Naive thymus-derived CD8-positive, alpha-beta T cell (primary cell): ENCODE data around the gene XYLT1. TPM values are rescaled to one million over a fixed set of nuclear protein-coding genes. Genes with fewer than 3 reads are reported as not detected.

Experiments
- ATAC-seq, 2 donors: fragments of 150-1000 bp; cut with Tn5 transposase in 1 of 2; sonication (Bioruptor Pico), chemical (Tn5 transposase) in 1 of 2; 1 replicate in 1 of 2; 2 replicates in 1 of 2; pipeline ENCODE4 v1.10.0; 2021; ENCODE audit warnings: mild to moderate bottlenecking in 2 of 2, moderate library complexity in 2 of 2
- POLR2A ChIA-PET: fragments of 350-600 bp; sonication (Branson Sonifier 250); formaldehyde crosslinking; loops from one replicate; lab custom pipeline; 2021; ENCODE audit warnings: antibody characterized with exemption; lab: Charles Lee
- DNase-seq, 10 donors: peaks; one replicate each; pipeline versions ENCODE4 v3.0.0 to v3.0.0-alpha.2; 2020 to 2022
- H3K27ac Mint-ChIP-seq, 10 donors: one replicate each; pipeline ENCODE4 v1.8.0; 2020 to 2022; ENCODE audit warnings: mild to moderate bottlenecking in 10 of 10, mixed read lengths in 10 of 10, moderate library complexity in 4 of 10, inconsistent platforms in 1 of 10
- H3K27me3 Mint-ChIP-seq, 5 donors: one replicate each; pipeline ENCODE4 v1.8.0; 2021 to 2022; ENCODE audit warnings: mixed read lengths in 5 of 5
- H3K36me3 Mint-ChIP-seq, 3 donors: one replicate each; pipeline ENCODE4 v1.8.0; 2020 to 2022; ENCODE audit warnings: mixed read lengths in 3 of 3, mild to moderate bottlenecking in 2 of 3, inconsistent platforms in 1 of 3
- H3K4me1 Mint-ChIP-seq, 4 donors: one replicate each; pipeline ENCODE4 v1.8.0; 2021 to 2022; ENCODE audit warnings: mixed read lengths in 4 of 4
- H3K4me3 Mint-ChIP-seq, 10 donors: one replicate each; pipeline ENCODE4 v1.8.0; 2020 to 2022; ENCODE audit warnings: mild to moderate bottlenecking in 10 of 10, mixed read lengths in 10 of 10, moderate library complexity in 6 of 10, inconsistent platforms in 1 of 10
- H3K9me3 Mint-ChIP-seq, 9 donors: one replicate each; pipeline ENCODE4 v1.8.0; 2020 to 2022; ENCODE audit warnings: mixed read lengths in 9 of 9, mild to moderate bottlenecking in 3 of 9, inconsistent platforms in 1 of 9, moderate library complexity in 1 of 9
- polyA plus RNA-seq, 3 donors: library from polyadenylated mRNA; unstranded; fragments of 300-500 nt; fragmentation: Illumina TruSeq; gene quantifications; one replicate each; pipeline ENCODE4 v1.2.3, GENCODE V29; 2021
- total RNA-seq, 8 experiments: library from RNA in 2 of 8; stranded (reverse) in 2 of 8; gene quantifications; one replicate each; pipeline ENCODE4 v1.2.3 and lab custom pipeline; 2021 to 2026

Gene XYLT1
- total and polyA plus RNA-seq, 5 experiments from 2014 or later = 0.44 to 50.7 (median 1.4) TPM

- H3K4me1 Mint-ChIP-seq = peaks cover 33 to 75% (median 45%) of the 10 kb centered on the region in 4 donors
- peaks cover 0 to 4% (median 0%) of the 10 kb centered on the region in 3 donors for H3K36me3 Mint-ChIP-seq
- ATAC-seq (no peak), DNase-seq (no peak)
- no peak overlapping the region for H3K4me3 Mint-ChIP-seq
- H3K27ac Mint-ChIP-seq = peak overlapping the region in 2 of 10 donors; percentile 32 to 56
- no peaks in the 10 kb centered on the region for H3K9me3 Mint-ChIP-seq
- POLR2A ChIA-PET = no interaction called here
- H3K27me3 Mint-ChIP-seq = no peaks in the 10 kb centered on the region
Observed at GRCh38 chr16:17281052-17281451, 189.7 kb downstream of the XYLT1 start.

DNA sequence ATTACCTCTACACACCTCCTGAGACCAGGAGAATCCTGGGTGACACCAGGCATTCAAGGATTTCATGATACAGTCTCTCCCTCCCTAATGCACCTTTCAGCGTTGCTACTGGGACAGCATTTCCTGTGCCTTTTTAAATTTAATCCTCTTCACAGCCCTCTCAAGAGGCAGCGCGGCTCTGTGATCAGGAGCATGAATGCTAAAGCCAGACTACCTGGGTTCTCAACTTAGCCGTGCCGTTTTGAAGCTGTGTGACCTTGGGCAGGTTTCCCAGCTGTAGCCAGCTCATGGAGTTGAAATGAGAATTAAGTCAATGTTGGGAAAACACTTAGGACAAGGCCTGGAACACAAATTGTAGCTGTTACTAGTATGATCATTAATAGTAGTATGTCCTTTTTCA lies 191.8 kb downstream of the XYLT1 start:
- Mint-ChIP-seq H3K27me3 (no peaks in the 10 kb centered on the region), H3K4me1 (peaks cover 33 to 77% (median 55%) of the 10 kb centered on the region in 4 donors), H3K36me3 (peaks cover 0 to 4% (median 0%) of the 10 kb centered on the region in 3 donors), H3K4me3 (no peak overlapping the region), H3K27ac (peak overlapping the region in 1 of 10 donors; percentile 56), H3K9me3 (no peaks in the 10 kb centered on the region)
- DNase-seq (no peak), ATAC-seq (no peak)
- POLR2A ChIA-PET = no interaction called here

DNA sequence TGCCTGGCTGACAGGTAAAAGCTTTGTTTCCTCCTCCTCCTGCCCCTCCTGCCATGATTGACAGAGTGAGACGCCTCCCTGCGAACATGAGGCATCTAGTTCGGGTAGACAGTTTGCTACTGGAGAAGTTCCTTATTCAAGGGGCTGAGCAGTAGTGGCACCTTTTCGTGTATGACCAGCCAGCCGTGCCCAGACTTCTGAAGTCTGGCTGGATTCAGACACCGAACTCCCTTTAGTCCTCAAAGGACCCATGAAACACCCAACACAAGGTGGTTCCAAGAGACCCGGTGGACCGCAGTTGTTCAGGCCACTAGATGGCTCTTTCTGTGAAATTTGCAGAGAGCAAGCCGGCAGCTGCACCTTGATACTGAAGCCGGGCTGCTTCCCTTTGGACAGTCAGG lies 192.8 kb downstream of the XYLT1 start:
- DNase-seq = peak in 1 of 10 donors; percentile 5
- Mint-ChIP-seq H3K9me3 (no peaks in the 10 kb centered on the region), H3K4me3 (no peak overlapping the region), H3K27me3 (no peaks in the 10 kb centered on the region), H3K36me3 (peaks cover 0 to 3% (median 0%) of the 10 kb centered on the region in 3 donors), H3K4me1 (peaks cover 26 to 74% (median 54%) of the 10 kb centered on the region in 4 donors), H3K27ac (peak overlapping the region in 3 of 10 donors; percentile 19 to 74 (median 35))
- no peak for ATAC-seq
- POLR2A ChIA-PET = no interaction called here

GRCh38 chr16:17276610-17277009 lies 194.2 kb downstream of the XYLT1 start:
- Mint-ChIP-seq H3K9me3 (no peaks in the 10 kb centered on the region), H3K4me3 (peak overlapping the region in 1 of 10 donors; percentile 9), H3K27me3 (no peaks in the 10 kb centered on the region), H3K27ac (peak overlapping the region in 1 of 10 donors; percentile 8), H3K4me1 (peaks cover 31 to 72% (median 56%) of the 10 kb centered on the region in 4 donors), H3K36me3 (peaks cover 0 to 3% (median 3%) of the 10 kb centered on the region in 3 donors)
- POLR2A ChIA-PET = no interaction called here
- ATAC-seq (no peak), DNase-seq (no peak)

DNA sequence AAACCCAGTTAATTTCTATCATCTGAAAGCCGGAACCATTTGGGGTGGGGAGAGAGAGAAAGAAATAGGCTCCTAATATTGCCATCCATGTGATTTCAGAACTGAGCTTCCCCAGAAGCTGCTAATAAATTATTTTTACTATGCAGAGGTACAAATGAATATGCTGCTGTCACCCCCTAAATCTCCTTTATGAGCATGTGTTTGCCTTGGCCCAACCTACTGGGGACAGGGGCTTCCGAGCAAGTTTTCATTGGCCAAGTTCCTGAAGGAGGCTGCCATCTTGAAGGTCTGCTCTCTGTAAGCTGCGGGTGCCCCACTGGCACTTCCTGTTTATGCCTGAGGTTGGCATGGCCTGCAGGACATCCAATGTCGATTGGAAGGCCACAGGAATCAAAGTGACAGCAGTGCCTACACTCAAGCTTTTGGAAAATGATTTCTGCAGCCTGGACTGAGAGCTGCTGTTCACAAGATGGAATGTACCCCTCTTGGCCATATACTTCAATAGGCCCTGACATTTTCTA lies 194.7 kb downstream of the XYLT1 start:
- ATAC-seq (no peak), DNase-seq (no peak)
- H3K27ac Mint-ChIP-seq = peak overlapping the region in 2 of 10 donors; percentile 42 to 85
- no peaks in the 10 kb centered on the region for H3K9me3 Mint-ChIP-seq
- no peak overlapping the region for H3K4me3 Mint-ChIP-seq
- peaks cover 0 to 3% (median 3%) of the 10 kb centered on the region in 3 donors for H3K36me3 Mint-ChIP-seq
- H3K4me1 Mint-ChIP-seq = peaks cover 34 to 74% (median 59%) of the 10 kb centered on the region in 4 donors
- no peaks in the 10 kb centered on the region for H3K27me3 Mint-ChIP-seq
- POLR2A ChIA-PET = no interaction called here

GRCh38 chr16:17275076-17276009 lies 195.4 kb downstream of the XYLT1 start:
- DNase-seq = no peak
- H3K9me3 Mint-ChIP-seq = no peaks in the 10 kb centered on the region
- H3K27ac Mint-ChIP-seq = peak overlapping the region in 8 of 10 donors; percentile 19 to 85 (median 60)
- no peaks in the 10 kb centered on the region for H3K27me3 Mint-ChIP-seq
- H3K4me1 Mint-ChIP-seq = peaks cover 41 to 76% (median 61%) of the 10 kb centered on the region in 4 donors
- POLR2A ChIA-PET = no interaction called here
- H3K4me3 Mint-ChIP-seq = peak overlapping the region in 3 of 10 donors; percentile 2 to 11 (median 3)
- no peak for ATAC-seq
- H3K36me3 Mint-ChIP-seq = peaks cover 0 to 3% (median 0%) of the 10 kb centered on the region in 3 donors

DNA sequence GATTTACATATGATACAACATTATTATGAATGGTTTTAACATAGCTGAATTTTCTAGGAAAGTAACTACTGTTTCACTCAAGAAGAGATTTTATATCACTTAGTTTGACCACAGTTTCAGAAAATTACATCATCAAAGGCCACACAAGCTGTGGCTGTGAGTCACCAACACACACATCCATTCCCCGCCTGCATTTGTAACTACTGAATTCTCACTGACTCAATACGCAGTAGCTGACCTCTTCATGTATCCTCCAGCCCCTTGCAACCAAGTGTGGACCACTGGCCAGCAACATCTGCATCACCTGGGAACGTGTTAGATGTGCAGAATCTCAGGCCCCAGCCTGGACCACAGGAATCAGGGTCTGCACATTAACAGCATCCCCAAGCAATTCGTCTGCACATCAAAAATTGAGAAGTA lies 197.6 kb downstream of the XYLT1 start:
- peak overlapping the region in 3 of 10 donors; percentile 34 to 61 (median 57) for H3K27ac Mint-ChIP-seq
- DNase-seq (no peak), ATAC-seq (no peak)
- H3K4me1 Mint-ChIP-seq = peaks cover 36 to 68% (median 53%) of the 10 kb centered on the region in 4 donors
- H3K27me3 Mint-ChIP-seq = no peaks in the 10 kb centered on the region
- H3K4me3 Mint-ChIP-seq = no peak overlapping the region
- H3K9me3 Mint-ChIP-seq = no peaks in the 10 kb centered on the region
- POLR2A ChIA-PET = no interaction called here
- peaks cover 0 to 3% (median 0%) of the 10 kb centered on the region in 3 donors for H3K36me3 Mint-ChIP-seq

- Mint-ChIP-seq H3K4me1 (peaks cover 34 to 64% (median 51%) of the 10 kb centered on the region in 4 donors), H3K4me3 (no peak overlapping the region), H3K9me3 (no peaks in the 10 kb centered on the region), H3K27me3 (no peaks in the 10 kb centered on the region), H3K36me3 (peaks cover 0 to 3% (median 0%) of the 10 kb centered on the region in 3 donors), H3K27ac (peak overlapping the region in 1 of 10 donors; percentile 41)
- DNase-seq (no peak), ATAC-seq (no peak)
- POLR2A ChIA-PET = no interaction called here
Observed at GRCh38 chr16:17272716-17273115, 198.0 kb downstream of the XYLT1 start.

DNA sequence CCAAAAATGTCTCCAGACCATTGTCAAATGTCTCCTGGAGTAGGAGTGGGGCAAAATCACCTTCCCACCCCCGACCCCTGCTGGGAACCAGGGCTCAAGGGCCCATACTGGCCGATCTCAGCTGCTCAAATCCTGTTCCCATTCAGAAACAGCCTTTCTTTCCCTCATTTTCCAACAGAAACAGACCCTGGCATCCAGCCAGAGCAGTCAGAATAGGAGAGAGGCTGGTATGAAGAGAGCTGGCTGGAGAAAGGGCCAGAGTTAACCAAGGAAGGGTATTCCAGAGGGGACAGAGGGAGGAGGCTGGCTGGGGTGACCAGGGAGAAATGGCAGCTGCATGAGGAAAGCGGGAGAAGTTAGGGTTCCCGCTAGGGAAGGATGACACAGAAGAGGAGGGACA lies 199.1 kb downstream of the XYLT1 start:
- ATAC-seq = no peak
- DNase-seq = no peak
- Mint-ChIP-seq H3K9me3 (no peaks in the 10 kb centered on the region), H3K36me3 (peaks cover 0 to 3% (median 0%) of the 10 kb centered on the region in 3 donors), H3K4me3 (peak overlapping the region in 2 of 10 donors; percentile 15 to 36), H3K27ac (peak overlapping the region in 3 of 10 donors; percentile 49 to 91 (median 82)), H3K27me3 (no peaks in the 10 kb centered on the region), H3K4me1 (peaks cover 29 to 62% (median 50%) of the 10 kb centered on the region in 4 donors)
- POLR2A ChIA-PET = no interaction called here

DNA sequence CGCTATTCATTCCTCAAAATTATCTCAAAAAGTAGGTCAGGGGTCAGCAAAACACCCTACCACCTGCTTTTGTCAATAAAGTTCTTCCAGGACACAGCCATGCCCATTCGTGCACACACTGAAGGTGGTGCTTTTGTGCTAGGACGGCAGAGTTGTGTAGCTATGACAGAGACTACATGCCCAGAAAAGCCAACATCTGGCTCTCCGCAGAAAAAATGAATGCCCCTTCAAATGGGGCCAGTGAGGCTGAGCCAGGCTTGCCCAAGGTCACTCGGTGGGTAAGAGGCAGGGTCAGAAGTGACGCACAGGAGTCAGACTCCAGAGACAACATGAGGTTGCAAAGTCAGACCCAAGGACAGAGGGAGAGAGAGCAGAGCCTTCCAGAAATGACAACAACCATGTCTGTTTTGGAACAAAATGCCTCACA lies 200.1 kb downstream of the XYLT1 start:
- H3K27ac Mint-ChIP-seq = peak overlapping the region in 2 of 10 donors; percentile 31 to 91
- no peak for ATAC-seq
- peaks cover 0 to 3% (median 0%) of the 10 kb centered on the region in 3 donors for H3K36me3 Mint-ChIP-seq
- POLR2A ChIA-PET = no interaction called here
- H3K4me3 Mint-ChIP-seq = no peak overlapping the region
- peaks cover 28 to 58% (median 42%) of the 10 kb centered on the region in 4 donors for H3K4me1 Mint-ChIP-seq
- H3K27me3 Mint-ChIP-seq = no peaks in the 10 kb centered on the region
- no peak for DNase-seq
- no peaks in the 10 kb centered on the region for H3K9me3 Mint-ChIP-seq

GRCh38 chr16:17270111-17270510 lies 200.6 kb downstream of the XYLT1 start:
- POLR2A ChIA-PET = no interaction called here
- peaks cover 22 to 52% (median 36%) of the 10 kb centered on the region in 4 donors for H3K4me1 Mint-ChIP-seq
- H3K9me3 Mint-ChIP-seq = no peaks in the 10 kb centered on the region
- no peaks in the 10 kb centered on the region for H3K27me3 Mint-ChIP-seq
- ATAC-seq = no peak
- H3K27ac Mint-ChIP-seq = peak overlapping the region in 3 of 10 donors; percentile 15 to 91 (median 37)
- H3K36me3 Mint-ChIP-seq = peaks cover 0 to 3% (median 0%) of the 10 kb centered on the region in 3 donors
- no peak for DNase-seq
- H3K4me3 Mint-ChIP-seq = no peak overlapping the region

- POLR2A ChIA-PET = no interaction called here
- Mint-ChIP-seq H3K27me3 (no peaks in the 10 kb centered on the region), H3K9me3 (no peaks in the 10 kb centered on the region), H3K4me1 (peaks cover 19 to 45% (median 30%) of the 10 kb centered on the region in 4 donors), H3K4me3 (no peak overlapping the region), H3K27ac (peak overlapping the region in 1 of 10 donors; percentile 27), H3K36me3 (peaks cover 0 to 3% (median 0%) of the 10 kb centered on the region in 3 donors)
- ATAC-seq (no peak), DNase-seq (no peak)
Observed at GRCh38 chr16:17269439-17269838, 201.3 kb downstream of the XYLT1 start.
